Stimulated activated CD8-positive, alpha-beta memory T cell treated with anti-CD3 and anti-CD28 coated beads, Interleukin-2, amount 100 ng/mL, for 1 hour (primary cell): Measurements from ENCODE around the gene PACSIN1.
"Not testable (repeated sequence)": the region's sequence is repeated elsewhere in the genome, so short reads cannot be mapped to it uniquely, and the experiment has no call there.

ENCODE experiments used
- DNase-seq, 2 donors: peaks; one replicate each; pipeline ENCODE4 v3.0.0-alpha.2; 2020; ENCODE audit warnings: low read depth in 2 of 2

Gene PACSIN1

DNA sequence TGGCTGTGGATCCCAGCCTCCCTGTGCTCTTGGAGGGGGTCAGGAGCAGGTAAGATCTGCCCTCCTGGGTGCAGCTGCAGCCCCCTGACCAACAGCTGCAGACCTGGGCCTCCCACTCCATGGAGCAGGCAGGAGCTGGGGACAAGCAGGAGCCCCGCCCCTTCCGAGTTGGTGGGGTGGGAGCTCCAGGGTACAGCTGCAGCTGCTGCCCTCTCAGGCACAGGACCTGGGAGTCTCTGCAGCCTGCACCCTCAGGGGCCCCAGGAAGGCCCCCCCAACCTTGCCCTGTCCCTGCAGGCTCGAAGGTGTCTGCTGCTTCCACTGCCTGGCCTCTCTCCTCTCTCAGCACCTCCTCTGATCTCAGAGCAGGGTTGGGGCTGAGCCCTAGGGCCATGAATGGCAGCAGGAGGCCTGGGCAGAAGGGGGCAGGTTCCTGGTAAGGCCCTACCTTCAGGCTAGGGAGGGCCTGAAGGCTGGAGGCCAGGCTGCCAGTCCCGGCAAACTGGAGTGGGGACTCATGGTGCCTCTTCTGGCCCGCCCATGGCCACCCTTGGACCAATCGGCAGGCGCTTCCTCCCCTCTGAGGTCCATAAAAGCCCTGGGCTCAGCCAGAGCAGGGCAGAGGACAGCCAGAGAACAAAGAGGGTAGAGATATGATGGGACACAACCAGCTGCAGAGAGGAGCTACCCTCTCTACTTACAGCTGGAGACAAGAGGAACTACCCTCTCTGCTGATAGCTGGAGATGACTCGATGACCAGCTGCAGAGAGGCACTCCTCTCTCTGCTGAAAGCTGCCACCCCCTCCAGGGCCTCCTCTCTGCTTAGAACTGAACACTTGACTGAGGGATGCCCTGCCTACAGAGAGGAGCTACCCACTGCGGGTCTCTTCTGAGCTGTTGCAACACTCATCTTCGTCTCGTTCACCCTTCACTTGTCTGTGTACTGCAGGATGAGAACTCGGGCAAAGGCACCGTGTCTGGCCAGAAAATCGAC lies 7.8 kb upstream of the PACSIN1 start:
- DNase-seq: no peak

- peak; percentile 14 to 19 for DNase-seq
These were observed 5.8 kb upstream of the PACSIN1 start for GRCh38 chr6:34459899-34460593.

DNA sequence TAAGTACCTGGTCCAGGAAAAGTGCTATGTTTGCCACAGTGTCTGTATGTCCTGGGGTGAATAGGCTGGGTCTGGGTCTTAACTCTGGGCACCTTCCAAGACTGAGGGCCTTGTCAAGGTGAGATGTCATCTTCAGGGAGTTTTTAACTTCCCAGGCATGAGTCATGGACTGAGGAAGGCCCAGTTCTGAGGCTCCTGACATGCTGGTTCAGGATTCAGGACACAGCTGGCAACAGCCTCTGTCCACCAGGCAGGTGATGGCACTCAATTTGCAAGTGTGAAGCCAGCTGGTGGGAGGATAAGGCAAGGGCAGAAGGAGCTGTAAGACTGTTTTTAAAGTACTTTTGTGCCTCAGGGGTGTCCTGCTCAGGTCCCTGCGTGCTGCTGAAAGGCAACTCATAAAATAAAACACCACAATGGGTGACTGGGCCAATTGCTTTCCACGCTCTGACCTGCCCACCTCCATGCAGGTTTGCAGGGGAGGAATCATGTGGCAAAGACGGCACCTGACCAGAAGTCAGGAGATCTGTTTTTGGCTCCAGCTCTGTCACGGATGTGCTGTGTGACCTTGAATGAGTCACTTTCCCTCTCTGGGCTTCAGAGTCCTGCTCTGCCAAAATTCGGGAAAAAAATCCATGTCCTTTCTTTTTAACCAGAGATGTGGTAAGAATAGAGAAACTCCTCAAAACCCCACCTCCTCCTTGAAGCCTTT lies 4.9 kb upstream of the PACSIN1 start:
- DNase-seq: no peak

- no peak for DNase-seq
These were observed 3.9 kb upstream of the PACSIN1 start for GRCh38 chr6:34462010-34462409.

- DNase-seq: no peak
These were observed 3.3 kb upstream of the PACSIN1 start for GRCh38 chr6:34462551-34462971.

DNA sequence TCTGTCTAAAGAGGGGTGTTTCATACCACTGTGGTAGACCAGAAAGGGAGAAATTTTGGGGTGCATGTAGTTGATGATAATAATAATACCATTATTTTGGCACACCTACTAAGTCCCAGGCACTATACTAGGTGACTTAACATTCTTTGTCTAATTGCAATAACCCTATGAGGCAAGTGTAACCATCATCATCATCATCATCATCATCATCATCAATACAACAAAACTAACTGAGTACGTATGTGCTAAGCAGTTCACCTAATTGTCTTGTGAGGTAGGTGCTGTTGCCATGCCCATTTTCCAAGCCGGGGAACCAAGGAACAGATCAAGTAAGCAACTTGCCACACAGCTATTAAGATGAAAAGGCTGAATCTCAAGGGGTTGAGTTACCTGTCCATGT lies 2.6 kb upstream of the PACSIN1 start:
- no peak for DNase-seq

DNA sequence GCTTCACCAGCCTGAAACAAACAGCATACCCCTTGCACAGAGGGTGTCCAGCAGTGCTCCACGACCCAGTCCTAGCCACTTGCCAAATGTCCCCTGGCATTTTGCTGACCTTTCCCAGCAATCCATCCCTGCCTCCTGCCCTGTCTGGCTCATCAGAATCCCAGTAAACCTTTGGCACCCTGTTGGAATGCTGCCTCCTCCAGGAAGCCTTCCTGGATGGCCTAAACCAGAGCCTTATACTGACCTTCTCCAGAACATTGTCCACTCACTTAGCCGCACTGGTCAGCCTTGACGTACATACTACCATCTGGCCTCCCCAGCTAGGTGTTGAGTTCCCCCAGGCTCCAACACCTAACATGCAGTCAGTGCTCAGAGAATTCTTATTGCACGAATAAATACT lies 2.0 kb upstream of the PACSIN1 start:
- no peak for DNase-seq

- DNase-seq: no peak
These were observed 638 bp downstream of the PACSIN1 start for GRCh38 chr6:34466242-34467185.

DNA sequence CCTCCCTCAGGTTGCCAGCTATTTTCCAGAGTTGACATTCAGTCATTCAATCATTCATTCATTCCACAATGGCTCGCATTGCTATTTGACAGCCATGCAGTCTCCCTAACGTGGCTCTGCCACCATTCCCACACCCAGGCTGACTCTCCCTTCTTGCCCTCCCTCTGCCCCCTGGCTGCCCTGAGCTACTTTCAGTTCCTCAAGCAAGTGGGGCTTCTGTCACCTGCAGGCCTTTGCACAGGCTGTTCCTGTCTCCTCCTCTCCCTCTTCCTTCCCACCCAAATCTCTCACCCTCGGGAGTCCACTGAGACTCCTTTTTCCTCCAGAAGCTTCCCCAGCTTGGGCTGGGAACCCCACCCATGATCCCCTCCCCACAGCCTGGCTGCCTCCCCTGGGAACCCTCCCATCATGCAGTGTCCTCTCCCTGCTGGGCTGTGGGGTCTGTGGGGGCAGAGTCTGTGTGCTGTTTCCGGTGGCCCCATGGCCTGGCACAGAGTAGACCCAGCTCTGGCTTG lies 2.6 kb downstream of the PACSIN1 start:
- DNase-seq: no peak

- DNase-seq: no peak
These were observed 3.6 kb downstream of the PACSIN1 start for GRCh38 chr6:34469499-34469898.

GRCh38 chr6:34472425-34472824 lies 6.5 kb downstream of the PACSIN1 start:
- no peak for DNase-seq

DNA sequence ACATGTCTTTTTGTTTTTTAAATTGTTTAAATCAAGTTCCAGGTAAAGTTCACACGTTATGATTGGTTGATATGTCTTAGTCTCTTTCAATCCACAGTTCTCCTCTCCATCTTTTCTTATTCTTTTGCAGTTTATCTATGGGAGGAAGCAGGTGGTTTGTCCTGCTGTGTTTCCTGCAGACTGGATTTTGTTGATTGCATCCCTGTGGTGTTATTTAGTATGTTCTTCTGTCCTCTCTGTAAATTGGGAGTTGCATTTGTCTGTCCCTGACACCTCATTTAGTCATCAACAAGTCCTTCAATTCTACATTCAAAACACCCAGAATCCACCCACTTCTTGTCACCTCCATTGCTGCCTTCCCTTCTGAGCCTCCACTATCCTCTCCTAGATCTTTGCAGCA lies 8.1 kb downstream of the PACSIN1 start:
- DNase-seq: no peak

DNA sequence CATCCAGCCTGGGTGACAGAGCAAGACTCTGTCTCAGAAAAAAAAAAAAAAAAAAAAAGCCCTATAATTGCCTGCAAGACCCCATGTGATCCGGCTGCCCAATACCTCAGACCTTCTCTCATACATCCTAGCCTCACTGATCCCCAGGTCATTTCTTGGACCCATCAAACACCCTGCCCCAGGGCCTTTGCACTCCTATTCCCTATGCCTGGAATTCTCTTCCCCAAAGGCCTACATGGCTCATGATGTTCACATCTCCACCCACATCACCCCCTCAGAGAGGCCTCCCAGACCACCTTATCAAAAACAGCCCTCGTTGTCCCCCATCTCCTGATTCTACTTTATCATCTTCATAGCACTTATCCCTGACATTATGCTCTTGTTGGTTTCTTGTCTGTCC lies 8.9 kb downstream of the PACSIN1 start:
- DNase-seq: no peak

GRCh38 chr6:34475238-34475682 lies 9.4 kb downstream of the PACSIN1 start:
- DNase-seq: no peak

GRCh38 chr6:34475767-34476328 lies 10.0 kb downstream of the PACSIN1 start:
- no peak for DNase-seq

DNA sequence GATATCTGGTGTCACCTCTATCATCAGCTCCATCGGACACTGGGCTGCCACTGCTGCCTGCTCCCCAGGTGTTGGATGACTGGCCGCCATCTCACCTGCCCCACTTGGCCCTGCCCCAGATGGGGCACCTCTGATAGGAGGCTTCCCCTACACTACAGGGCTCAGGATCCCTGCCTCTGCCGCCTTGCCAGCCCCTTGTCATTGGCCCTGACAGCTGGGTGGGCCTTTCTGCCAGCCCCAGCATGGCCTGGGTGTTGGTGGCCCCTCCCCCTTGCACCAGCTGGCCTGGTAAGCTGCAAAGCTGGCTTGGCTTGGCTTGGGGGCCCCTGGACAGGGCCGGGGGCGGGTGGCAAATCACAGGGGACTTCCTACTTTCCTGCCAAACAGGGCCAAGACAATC lies 10.6 kb downstream of the PACSIN1 start:
- DNase-seq: no peak

GRCh38 chr6:34476921-34477320 lies 11.0 kb downstream of the PACSIN1 start:
- no peak for DNase-seq

DNA sequence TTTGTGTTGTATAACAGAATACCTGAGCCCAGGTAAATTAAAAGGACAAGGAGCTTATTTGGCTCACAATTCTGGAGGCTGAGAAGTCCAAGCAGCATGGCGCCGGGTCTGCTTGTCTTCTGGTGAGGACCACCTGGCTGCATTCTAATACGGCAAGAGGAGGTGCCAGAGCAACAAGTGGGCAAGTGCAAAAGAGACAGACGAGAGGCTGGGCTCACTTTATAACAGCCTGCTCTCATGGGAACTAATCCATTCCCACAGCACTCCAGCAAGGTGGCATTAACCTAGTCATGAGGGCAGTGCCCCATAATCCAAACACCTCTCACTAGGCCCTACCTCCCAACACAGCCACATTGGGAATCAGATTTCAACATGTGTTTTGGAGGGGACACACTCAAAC lies 12.9 kb downstream of the PACSIN1 start:
- no peak for DNase-seq

GRCh38 chr6:34483781-34484180 lies 17.9 kb downstream of the PACSIN1 start:
- DNase-seq: not testable (repeated sequence)

- DNase-seq: no peak
These were observed 18.5 kb downstream of the PACSIN1 start for GRCh38 chr6:34484391-34484790.
